ENCODE data around the gene ATRNL1.

The ATRNL1 gene

GRCh38 chr10:115879372-115880089, 786.4 kb downstream of the ATRNL1 start:
- TF ChIP-seq, protein P1, sequence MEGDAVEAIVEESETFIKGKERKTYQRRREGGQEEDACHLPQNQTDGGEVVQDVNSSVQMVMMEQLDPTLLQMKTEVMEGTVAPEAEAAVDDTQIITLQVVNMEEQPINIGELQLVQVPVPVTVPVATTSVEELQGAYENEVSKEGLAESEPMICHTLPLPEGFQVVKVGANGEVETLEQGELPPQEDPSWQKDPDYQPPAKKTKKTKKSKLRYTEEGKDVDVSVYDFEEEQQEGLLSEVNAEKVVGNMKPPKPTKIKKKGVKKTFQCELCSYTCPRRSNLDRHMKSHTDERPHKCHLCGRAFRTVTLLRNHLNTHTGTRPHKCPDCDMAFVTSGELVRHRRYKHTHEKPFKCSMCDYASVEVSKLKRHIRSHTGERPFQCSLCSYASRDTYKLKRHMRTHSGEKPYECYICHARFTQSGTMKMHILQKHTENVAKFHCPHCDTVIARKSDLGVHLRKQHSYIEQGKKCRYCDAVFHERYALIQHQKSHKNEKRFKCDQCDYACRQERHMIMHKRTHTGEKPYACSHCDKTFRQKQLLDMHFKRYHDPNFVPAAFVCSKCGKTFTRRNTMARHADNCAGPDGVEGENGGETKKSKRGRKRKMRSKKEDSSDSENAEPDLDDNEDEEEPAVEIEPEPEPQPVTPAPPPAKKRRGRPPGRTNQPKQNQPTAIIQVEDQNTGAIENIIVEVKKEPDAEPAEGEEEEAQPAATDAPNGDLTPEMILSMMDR (IDR thresholded peaks at IDR 0.05; ENCODE audit: low read depth, low read length): no peak
- H3K4me3 ChIP-seq (ENCODE audit: low read depth, low read length): no peak overlapping the region

DNA sequence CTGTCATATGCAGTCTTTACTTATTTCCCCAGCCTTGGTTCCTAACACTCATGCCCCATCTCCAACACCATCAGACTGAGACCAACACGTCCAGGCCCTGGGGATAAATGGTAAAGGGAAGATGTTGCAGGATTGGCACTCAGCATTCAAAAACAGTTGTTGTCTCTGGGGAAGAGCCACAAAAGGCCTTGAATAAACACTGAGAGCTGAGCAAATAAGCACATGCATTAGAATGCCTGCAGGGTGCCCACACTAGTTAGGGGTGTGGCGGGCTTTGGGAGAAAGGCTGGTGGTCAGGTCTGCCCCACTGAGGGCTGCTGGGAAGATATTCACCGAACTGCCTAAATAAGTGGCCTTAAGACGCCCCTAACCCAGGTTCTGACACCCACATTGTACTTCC, 788.9 kb downstream of the ATRNL1 start:
- TF ChIP-seq, protein P1 (IDR thresholded peaks at IDR 0.05; ENCODE audit: low read depth, low read length): no peak
- H3K4me3 ChIP-seq (ENCODE audit: low read depth, low read length): no peak overlapping the region

GRCh38 chr10:115883372-115883771, 790.2 kb downstream of the ATRNL1 start:
- TF ChIP-seq, protein P1 (IDR thresholded peaks at IDR 0.05; ENCODE audit: low read depth, low read length): no peak
- H3K4me3 ChIP-seq (ENCODE audit: low read depth, low read length): no peak overlapping the region

DNA sequence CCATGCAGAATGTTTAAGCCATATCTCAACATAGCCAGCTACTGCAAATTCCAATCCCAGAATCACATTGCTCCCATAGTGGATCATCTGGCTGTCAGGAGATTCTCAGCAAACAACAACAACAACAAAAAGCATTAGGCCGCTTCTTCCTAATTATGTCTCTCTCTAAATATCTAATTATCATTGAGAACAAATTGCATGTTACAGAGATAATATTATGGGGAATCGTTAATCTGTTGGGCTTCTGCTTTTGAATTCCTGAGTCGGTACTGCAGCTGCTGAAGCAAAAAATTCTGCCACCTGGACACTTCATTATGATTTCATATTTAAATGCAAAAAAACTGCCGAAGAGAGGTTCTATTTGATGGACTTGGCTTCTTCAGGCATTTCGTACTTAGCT, 791.2 kb downstream of the ATRNL1 start:
- no peak overlapping the region for H3K4me3 ChIP-seq (ENCODE audit: low read depth, low read length)
- TF ChIP-seq, protein P1 (IDR thresholded peaks at IDR 0.05; ENCODE audit: low read depth, low read length): no peak

DNA sequence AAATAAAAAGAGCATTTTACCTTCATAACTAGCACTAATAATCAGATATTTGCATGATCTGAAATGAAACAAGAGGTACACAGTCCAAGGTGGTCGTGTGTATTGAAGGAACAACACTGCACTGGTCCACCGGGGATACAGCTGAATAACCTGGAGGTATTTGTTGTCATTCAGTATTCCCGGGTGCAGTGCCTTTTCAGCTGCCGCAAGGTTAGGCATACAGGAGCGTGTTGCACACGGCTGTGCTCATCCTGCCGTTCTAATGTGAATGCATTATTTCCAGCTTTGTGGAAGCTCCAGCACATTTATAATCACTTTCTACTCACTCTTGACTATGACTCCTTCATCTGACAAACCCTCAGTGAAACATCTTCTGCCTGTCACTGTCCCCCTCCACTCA, 802.0 kb downstream of the ATRNL1 start:
- H3K4me3 ChIP-seq (ENCODE audit: low read depth, low read length): no peak overlapping the region
- TF ChIP-seq, protein P1 (IDR thresholded peaks at IDR 0.05; ENCODE audit: low read depth, low read length): no peak

DNA sequence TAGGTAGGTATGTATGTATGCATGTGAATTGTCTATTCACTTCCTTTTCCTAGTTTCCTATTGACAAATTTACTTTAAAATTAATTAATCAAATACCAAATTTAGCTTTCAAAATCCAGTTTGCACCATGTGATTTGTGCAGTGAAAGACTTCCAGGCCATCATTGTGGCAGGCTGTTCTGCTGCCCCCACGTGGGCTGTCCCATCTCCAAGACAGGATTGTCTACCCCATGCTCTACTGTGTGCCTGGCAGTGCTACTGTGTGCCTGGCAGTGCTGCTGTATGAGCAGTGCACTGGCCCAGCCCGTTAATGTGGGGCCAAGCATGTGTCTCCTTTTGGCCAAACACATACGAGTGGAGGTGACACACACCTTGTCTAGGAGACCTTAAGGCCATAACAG, 805.1 kb downstream of the ATRNL1 start:
- TF ChIP-seq, protein P1 (IDR thresholded peaks at IDR 0.05; ENCODE audit: low read depth, low read length): no peak
- H3K4me3 ChIP-seq (ENCODE audit: low read depth, low read length): no peak overlapping the region

- TF ChIP-seq, protein P1 (IDR thresholded peaks at IDR 0.05; ENCODE audit: low read depth, low read length): no peak
- no peak overlapping the region for H3K4me3 ChIP-seq (ENCODE audit: low read depth, low read length)
Measured at GRCh38 chr10:115902596-115902995, 809.4 kb downstream of the ATRNL1 start.

All from WI38 (cell line).